ENCODE data around the gene AQP9. TPM values are rescaled to one million over a fixed set of nuclear protein-coding genes. Genes with fewer than 3 reads are reported as not detected.

Gene AQP9
- total RNA-seq, 2 donors from 2014 or later = 1.6 to 2.9 TPM

DNA sequence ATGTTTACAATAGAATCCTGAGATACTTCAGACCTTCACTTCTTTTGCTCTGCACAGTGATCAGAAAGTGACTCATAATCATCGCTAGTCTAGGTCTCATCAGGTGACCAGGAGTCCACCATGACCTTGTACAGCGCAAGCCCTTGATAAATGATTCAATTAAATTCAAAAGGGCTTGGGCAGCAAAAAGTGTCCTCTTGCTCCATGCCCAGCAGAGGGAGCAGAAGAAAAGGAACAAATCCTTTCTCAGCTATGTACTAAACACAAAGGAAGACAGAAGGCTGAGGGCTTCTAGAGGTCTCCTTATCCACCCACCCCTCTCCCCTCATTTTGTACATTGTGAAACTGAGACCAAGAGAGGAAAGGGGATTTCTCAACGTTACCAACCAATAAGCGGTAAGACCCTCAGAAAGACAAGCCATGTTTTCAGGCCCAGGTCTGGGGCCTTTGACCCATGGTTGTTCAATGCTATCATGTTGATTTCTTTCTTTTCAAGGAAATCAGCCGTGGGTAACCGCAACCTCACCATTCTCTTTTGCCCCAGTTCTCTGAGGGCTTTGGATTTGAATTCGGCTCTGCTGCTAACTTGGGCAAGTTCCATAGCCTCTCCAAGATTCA, 74.8 kb downstream of the AQP9 start:
- intact Hi-C loops (cut with DNase I) = no loop called here
- peak; percentile 58 to 68 for ATAC-seq
- DNase-seq = no peak

- ATAC-seq (peak; percentile 55 to 61), DNase-seq (no peak)
- intact Hi-C loops (cut with DNase I) = no loop called here
Observed at GRCh38 chr15:58213587-58214338, 75.6 kb downstream of the AQP9 start.

DNA sequence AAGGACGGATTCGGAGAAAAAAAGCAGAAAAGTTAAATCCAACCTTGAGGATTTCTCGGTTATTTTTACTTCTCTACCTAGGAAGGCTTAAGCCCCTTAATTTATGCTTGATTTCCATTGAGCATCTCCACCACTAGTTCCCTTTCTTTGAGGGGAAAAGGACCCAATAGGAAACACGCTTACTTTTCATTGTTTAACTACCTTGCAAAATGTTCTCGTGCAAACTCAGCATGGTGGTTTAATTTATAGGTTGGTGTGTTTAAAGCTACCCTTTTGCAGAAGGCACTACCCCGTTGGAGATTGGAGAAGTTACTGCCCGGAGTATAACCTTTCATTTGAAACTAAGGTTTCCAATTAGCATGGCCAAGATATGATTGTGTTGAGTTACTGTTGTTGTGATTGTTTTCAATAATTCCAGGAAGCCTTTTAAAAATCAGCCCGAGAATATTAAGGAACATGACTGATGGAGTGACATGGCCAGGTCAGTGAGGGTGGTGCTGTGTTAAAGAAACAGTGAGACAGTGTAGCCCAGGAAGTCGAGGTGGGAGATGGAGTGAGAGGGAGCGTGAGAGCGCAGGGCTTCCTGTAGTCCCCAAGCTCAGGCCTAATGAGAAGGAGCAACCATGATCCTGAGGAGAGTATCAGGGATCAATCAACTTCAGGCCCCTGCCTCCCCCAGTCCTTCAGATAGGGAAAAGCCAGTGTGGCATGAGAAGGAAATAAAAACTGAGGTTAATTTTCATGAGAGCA, 76.6 kb downstream of the AQP9 start:
- ATAC-seq = no peak
- intact Hi-C loops (cut with DNase I) = no loop called here

GRCh38 chr15:58217460-58217859, 79.3 kb downstream of the AQP9 start:
- ATAC-seq (no peak), DNase-seq (no peak)
- intact Hi-C loops (cut with DNase I) = no loop called here

More for the DNA sequence above, 76.6 kb downstream of the AQP9 start:
- DNase-seq = no peak

- no peak for DNase-seq
- ATAC-seq = peak in 1 of 2 donors; percentile 76
- intact Hi-C loops (cut with DNase I) = loop anchor here in 1 of 2 donors (10.0 kb wide), 1 partner anchor 713 kb away; the partner anchor contains the start of gene SLTM
Observed at GRCh38 chr15:58221591-58222241, 83.5 kb downstream of the AQP9 start.

DNA sequence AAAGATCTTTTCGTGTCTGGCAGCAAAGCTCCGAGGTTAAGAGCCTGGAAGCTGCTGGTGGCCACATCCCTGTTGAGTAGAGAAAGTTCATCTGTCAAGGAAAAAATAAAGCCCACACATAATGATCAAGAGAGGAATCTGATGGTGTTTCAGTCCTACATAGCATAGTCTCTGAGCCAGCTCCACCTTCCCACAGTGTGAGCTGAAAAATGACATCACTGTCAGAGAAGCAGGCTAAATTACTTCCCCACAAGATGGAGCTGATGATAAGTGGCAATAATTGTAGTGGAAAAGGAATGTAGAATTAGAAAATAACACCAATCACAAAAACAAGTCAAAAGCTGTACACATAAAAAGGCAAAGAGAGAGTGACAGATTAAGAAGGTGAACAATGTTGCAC, 84.5 kb downstream of the AQP9 start:
- intact Hi-C loops (cut with DNase I) = loop anchor here in 1 of 2 donors (10.0 kb wide), 1 partner anchor 712 kb away; the partner anchor contains the start of gene SLTM
- ATAC-seq (no peak), DNase-seq (no peak)

DNA sequence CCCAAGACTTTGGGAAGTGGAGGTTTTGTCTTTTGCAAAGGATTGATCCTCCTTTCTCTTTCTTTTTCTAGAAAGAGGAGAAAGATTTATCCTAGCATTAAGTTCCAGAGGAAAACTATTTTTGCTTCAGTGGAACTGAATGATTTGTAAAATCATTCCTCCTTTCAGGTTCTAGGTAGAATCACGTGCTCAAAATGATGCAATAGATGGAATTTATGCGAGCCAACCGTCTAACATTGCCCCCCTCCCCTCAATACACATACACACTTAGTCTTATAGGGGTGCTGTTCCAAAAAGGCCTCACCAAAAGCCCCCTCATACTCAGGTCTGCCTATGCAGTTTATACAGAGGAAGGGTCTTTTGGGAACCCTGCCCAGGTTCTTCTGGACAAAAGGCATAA, 85.3 kb downstream of the AQP9 start:
- ATAC-seq (no peak), DNase-seq (no peak)
- intact Hi-C loops (cut with DNase I) = loop anchor here in 1 of 2 donors (10.0 kb wide), 1 partner anchor 711 kb away; the partner anchor contains the start of gene SLTM

DNA sequence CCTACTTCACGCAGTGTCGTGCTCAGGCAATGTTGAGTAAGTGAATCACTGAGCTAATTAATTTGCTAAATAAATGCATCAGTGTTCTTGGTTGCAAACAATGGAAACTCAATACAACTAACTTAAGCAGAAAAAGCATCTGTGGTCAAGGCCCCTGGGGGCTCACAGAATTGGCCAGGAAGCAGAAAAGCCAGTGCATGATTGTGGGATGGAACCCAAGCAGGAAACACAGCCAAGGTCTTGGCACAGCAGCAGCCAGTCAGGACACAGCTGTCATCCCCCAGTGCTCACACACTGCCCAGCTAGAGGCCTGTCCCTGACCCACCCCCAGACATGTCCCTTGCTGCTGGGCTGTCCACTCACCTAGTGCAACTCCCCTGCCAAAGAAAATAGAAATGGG, 85.9 kb downstream of the AQP9 start:
- peak; percentile 25 for DNase-seq
- peak; percentile 81 to 90 for ATAC-seq
- intact Hi-C loops (cut with DNase I) = loop anchor here in 1 of 2 donors (10.0 kb wide), 1 partner anchor 711 kb away; the partner anchor contains the start of gene SLTM

DNA sequence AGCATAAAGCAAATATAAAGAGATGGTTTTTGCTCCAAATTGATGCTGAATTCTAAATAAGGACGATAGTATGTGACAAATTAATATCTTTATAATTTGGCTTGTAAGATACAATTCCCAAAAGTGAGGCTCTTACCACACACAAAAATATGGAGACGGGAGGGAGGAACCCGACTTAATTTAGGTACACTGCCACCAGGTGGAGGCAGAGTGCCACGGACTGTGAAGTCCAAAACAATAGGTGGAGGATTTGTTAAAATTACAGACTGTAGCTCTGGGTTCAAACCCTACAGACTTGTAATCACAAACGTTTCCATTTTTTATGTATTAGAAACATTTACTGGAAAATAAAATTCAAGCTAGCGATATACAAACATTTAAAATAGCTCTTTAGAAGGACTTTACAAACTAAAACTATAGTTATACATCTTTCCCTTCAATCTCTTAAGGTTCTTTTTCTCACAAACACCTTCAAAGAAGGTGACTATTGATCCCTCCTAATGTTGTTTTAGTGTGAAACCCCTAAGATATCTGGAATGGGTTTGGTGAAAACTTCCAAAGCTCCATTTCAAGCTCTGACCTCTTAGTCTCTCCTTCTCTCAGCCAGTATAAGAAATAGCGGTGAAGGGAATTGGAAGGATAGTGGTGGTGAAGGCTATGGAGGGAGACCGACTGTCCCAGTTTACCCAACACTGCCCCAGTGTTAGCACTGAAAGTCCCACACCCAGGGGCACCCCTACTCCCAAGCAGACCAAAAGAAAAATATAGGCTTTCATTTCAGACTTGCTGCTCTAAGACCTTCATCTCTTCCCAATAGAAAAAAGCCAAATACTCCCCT, 89.7 kb downstream of the AQP9 start:
- DNase-seq = peak; percentile 80
- intact Hi-C loops (cut with DNase I) = loop anchor here (5.0 to 10.0 kb wide), 2 partner anchors 534 to 707 kb away; partner anchors contain the start of gene SLTM (in 1 of the 2)
- peak; percentile 32 to 69 for ATAC-seq

GRCh38 chr15:58228718-58229117, 90.5 kb downstream of the AQP9 start:
- ATAC-seq (peak; percentile 64 to 77), DNase-seq (peak; percentile 28)
- intact Hi-C loops (cut with DNase I) = loop anchor here (5.0 to 10.0 kb wide), 2 partner anchors 534 to 706 kb away; partner anchors contain the start of gene SLTM (in 1 of the 2)

DNA sequence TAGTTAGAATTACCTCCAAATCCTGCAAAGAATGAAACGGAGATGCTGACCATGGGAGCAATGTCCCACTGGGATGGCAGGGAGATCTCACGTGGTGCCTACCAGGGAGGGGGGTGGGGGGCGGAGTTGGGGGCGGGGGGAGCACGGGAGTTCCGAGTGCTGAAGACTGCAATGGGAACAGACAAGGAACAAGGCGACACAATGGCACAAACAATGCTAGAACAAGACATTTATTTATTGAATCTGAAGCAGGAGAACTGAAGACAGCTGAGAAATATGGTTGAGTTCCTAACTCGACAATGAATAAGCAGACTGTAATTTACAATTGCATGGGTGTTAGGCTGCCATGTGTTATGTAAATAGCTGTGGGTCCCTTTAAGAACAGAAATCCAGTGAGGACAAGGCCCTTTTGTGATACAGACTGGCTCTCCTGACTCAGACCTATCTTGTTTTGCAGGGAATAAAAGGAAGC, 91.2 kb downstream of the AQP9 start:
- DNase-seq (no peak), ATAC-seq (peak; percentile 16 to 32)
- intact Hi-C loops (cut with DNase I) = loop anchor here (5.0 to 10.0 kb wide), 2 partner anchors 533 to 705 kb away; partner anchors contain the start of gene SLTM (in 1 of the 2)

- intact Hi-C loops (cut with DNase I) = no loop called here
- ATAC-seq (no peak), DNase-seq (no peak)
Observed at GRCh38 chr15:58232281-58233065, 94.3 kb downstream of the AQP9 start.

GRCh38 chr15:58233341-58233740, 95.2 kb downstream of the AQP9 start:
- intact Hi-C loops (cut with DNase I) = no loop called here
- DNase-seq (no peak), ATAC-seq (no peak)
